ENCODE measurements around the gene DONSON. TPM values are rescaled to one million over a fixed set of nuclear protein-coding genes. Genes with fewer than 3 reads are reported as not detected.

DONSON gene
- total RNA-seq, 1 donor from 2014 or later, result 11.7 TPM

DNA sequence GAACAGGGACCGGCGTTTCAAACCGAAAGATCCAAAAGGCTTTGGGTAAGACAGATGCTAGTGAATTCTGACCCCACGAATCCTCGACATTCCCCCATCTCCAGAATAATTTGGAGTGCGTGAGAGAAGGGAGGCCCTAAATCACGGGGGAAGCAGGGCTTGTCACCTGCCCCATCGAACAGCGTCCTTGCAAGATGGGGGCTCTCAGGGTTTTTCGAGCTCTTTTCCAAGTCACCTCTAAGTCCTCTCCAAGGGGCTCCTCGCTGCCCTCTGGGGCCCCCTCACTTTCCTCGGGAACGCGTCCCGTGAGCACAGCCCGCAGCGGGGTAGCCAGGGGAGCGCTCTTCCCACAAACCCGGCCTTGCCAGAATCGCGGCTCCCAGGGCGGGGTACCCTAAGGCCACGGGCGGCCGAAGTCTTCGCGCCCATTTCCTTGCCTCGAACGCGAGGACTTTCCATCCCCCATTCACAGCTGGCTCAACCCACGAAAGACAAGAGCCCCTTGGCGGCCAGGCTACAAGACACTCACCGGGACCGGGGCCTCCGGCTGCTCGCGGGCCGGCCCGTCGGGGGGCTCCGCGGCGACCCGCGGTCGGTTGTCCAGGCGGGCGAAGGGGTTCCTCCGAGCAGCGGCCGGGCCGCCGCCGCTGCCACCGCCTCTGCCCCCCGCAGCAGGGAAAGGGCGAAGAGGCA is 546 bp downstream of the DONSON start:
- Mint-ChIP-seq H3K4me3 (ENCODE audit: unreplicated experiment) (peak overlapping the region; percentile 88), H3K4me1 (ENCODE audit: low read depth, unreplicated experiment) (peaks cover 4% of the 10 kb centered on the region), H3K27me3 (ENCODE audit: low read depth, unreplicated experiment) (no peaks in the 10 kb centered on the region), H3K36me3 (ENCODE audit: low read depth, unreplicated experiment) (peaks cover 2% of the 10 kb centered on the region), H3K9me3 (ENCODE audit: unreplicated experiment) (no peaks in the 10 kb centered on the region), H3K27ac (ENCODE audit: unreplicated experiment) (peak overlapping the region; percentile 66)
- Histone ChIP-seq H3K9me3 (ENCODE audit: insufficient read depth, low read depth, low read length) (no peaks in the 10 kb centered on the region), H3K4me2 (ENCODE audit: low read length) (peak overlapping the region; percentile 94), H3K27ac (ENCODE audit: low read depth, low read length) (peak overlapping the region; percentile 86), H3K9ac (ENCODE audit: low read length) (peak overlapping the region; percentile 90), H4K20me1 (ENCODE audit: insufficient read depth, low read length) (no peaks in the 10 kb centered on the region), H2AFZ (ENCODE audit: low read depth, low read length) (peak overlapping the region; percentile 67), H3K4me1 (ENCODE audit: insufficient read depth, low read length) (peaks cover 11% of the 10 kb centered on the region), H3K4me3 (ENCODE audit: insufficient read depth, low read depth, low read length) (peak overlapping the region; percentile 77), H3K27me3 (ENCODE audit: insufficient read depth, low read length) (no peaks in the 10 kb centered on the region), H3K79me2 (ENCODE audit: insufficient read depth, low read length) (peaks cover 34% of the 10 kb centered on the region), H3K36me3 (ENCODE audit: insufficient read depth, low read length) (peaks cover 15% of the 10 kb centered on the region)
- FAIRE-seq (no peak), DNase-seq (ENCODE audit: low read depth) (peak; percentile 7)
- TF ChIP-seq CTCF (IDR thresholded peaks at IDR 0.05; ENCODE audit: insufficient read depth, low read depth, low read length) (no peak), EZH2 (IDR thresholded peaks at IDR 0.05; ENCODE audit: insufficient read depth, low read length) (no peak)

GRCh38 chr21:33586927-33587326 is 1.6 kb downstream of the DONSON start:
- Histone ChIP-seq H3K4me3 (ENCODE audit: insufficient read depth, low read depth, low read length) (peak overlapping the region; percentile 77), H2AFZ (ENCODE audit: low read depth, low read length) (no peak overlapping the region), H3K9ac (ENCODE audit: low read length) (no peak overlapping the region), H3K79me2 (ENCODE audit: insufficient read depth, low read length) (peaks cover 34% of the 10 kb centered on the region), H3K36me3 (ENCODE audit: insufficient read depth, low read length) (peaks cover 17% of the 10 kb centered on the region), H3K27me3 (ENCODE audit: insufficient read depth, low read length) (no peaks in the 10 kb centered on the region), H3K27ac (ENCODE audit: low read depth, low read length) (no peak overlapping the region), H3K4me1 (ENCODE audit: insufficient read depth, low read length) (peaks cover 11% of the 10 kb centered on the region), H4K20me1 (ENCODE audit: insufficient read depth, low read length) (peaks cover under 1% of the 10 kb centered on the region), H3K9me3 (ENCODE audit: insufficient read depth, low read depth, low read length) (no peaks in the 10 kb centered on the region), H3K4me2 (ENCODE audit: low read length) (peak overlapping the region; percentile 94)
- FAIRE-seq, result no peak
- Mint-ChIP-seq H3K4me3 (ENCODE audit: unreplicated experiment) (peak overlapping the region; percentile 9), H3K36me3 (ENCODE audit: low read depth, unreplicated experiment) (peaks cover 2% of the 10 kb centered on the region), H3K9me3 (ENCODE audit: unreplicated experiment) (no peaks in the 10 kb centered on the region), H3K27me3 (ENCODE audit: low read depth, unreplicated experiment) (no peaks in the 10 kb centered on the region), H3K4me1 (ENCODE audit: low read depth, unreplicated experiment) (peaks cover 4% of the 10 kb centered on the region), H3K27ac (ENCODE audit: unreplicated experiment) (no peak overlapping the region)
- TF ChIP-seq EZH2 (IDR thresholded peaks at IDR 0.05; ENCODE audit: insufficient read depth, low read length), result no peak
- no peak for TF ChIP-seq CTCF (IDR thresholded peaks at IDR 0.05; ENCODE audit: insufficient read depth, low read depth, low read length)
- DNase-seq (ENCODE audit: low read depth), result no peak

DNA sequence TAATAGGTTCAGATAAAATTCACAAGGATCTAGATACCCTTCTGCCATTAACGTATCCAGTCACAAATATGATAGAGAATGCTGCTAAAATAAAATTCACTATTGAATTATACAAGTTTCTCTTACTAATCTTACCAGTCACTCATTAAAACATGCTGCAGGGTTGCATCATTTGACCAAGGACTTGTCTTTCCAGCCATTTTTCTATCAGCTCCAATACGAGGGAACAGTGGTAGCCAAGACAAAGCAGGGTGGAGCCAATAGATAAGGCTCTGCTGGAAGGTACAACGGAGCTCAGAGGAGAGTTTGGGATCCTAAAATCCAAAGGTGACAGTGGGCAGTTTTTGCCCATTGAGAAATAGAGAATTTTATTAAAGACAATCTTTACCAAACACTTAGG is 4.0 kb downstream of the DONSON start:
- H3K9ac ChIP-seq (ENCODE audit: low read length), result no peak overlapping the region
- peaks cover 34% of the 10 kb centered on the region for H3K79me2 ChIP-seq (ENCODE audit: insufficient read depth, low read length)
- H3K27me3 ChIP-seq (ENCODE audit: insufficient read depth, low read length), result no peaks in the 10 kb centered on the region
- FAIRE-seq, result no peak
- H4K20me1 ChIP-seq (ENCODE audit: insufficient read depth, low read length), result peaks cover 3% of the 10 kb centered on the region
- H3K27ac Mint-ChIP-seq (ENCODE audit: unreplicated experiment), result no peak overlapping the region
- H3K4me2 ChIP-seq (ENCODE audit: low read length), result no peak overlapping the region
- H3K27ac ChIP-seq (ENCODE audit: low read depth, low read length), result no peak overlapping the region
- peaks cover 2% of the 10 kb centered on the region for H3K36me3 Mint-ChIP-seq (ENCODE audit: low read depth, unreplicated experiment)
- H3K27me3 Mint-ChIP-seq (ENCODE audit: low read depth, unreplicated experiment), result no peaks in the 10 kb centered on the region
- peaks cover 4% of the 10 kb centered on the region for H3K4me1 Mint-ChIP-seq (ENCODE audit: low read depth, unreplicated experiment)
- no peak overlapping the region for H3K4me3 ChIP-seq (ENCODE audit: insufficient read depth, low read depth, low read length)
- H3K9me3 ChIP-seq (ENCODE audit: insufficient read depth, low read depth, low read length), result no peaks in the 10 kb centered on the region
- no peak overlapping the region for H2AFZ ChIP-seq (ENCODE audit: low read depth, low read length)
- no peaks in the 10 kb centered on the region for H3K9me3 Mint-ChIP-seq (ENCODE audit: unreplicated experiment)
- TF ChIP-seq CTCF (IDR thresholded peaks at IDR 0.05; ENCODE audit: insufficient read depth, low read depth, low read length), result no peak
- TF ChIP-seq EZH2 (IDR thresholded peaks at IDR 0.05; ENCODE audit: insufficient read depth, low read length), result no peak
- no peak overlapping the region for H3K4me3 Mint-ChIP-seq (ENCODE audit: unreplicated experiment)
- H3K4me1 ChIP-seq (ENCODE audit: insufficient read depth, low read length), result peaks cover 11% of the 10 kb centered on the region
- peaks cover 23% of the 10 kb centered on the region for H3K36me3 ChIP-seq (ENCODE audit: insufficient read depth, low read length)
- no peak for DNase-seq (ENCODE audit: low read depth)

Data from astrocyte (in vitro differentiated cells and primary cell).